ENCODE data around the gene MANSC4.
A peak's percentile ranks its signal among the peaks of the same experiment; 100 is the strongest.

Gene MANSC4

GRCh38 chr12:27797301-27798025, 17.4 kb upstream of the MANSC4 start:
- DNase-seq = no peak

DNA sequence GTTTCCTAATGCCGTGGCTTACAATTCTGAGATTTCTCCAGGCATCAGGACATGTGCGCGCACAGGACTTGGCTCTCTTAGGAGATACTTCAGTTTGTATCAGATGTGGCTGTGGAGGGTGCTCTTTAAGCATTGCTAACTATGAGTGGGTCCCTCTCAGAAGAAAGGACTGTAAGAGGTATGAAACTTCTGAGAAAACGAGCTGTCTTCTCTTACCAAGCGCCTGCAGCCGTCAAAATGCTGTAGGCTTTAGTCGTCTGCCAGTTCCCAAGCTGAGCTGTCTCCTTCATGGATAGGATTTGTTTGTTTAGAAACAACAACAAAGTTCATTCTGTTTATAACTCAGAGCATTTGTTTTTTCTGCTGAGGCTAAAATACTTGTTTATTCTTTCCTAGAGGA, 16.1 kb upstream of the MANSC4 start:
- DNase-seq = no peak

DNA sequence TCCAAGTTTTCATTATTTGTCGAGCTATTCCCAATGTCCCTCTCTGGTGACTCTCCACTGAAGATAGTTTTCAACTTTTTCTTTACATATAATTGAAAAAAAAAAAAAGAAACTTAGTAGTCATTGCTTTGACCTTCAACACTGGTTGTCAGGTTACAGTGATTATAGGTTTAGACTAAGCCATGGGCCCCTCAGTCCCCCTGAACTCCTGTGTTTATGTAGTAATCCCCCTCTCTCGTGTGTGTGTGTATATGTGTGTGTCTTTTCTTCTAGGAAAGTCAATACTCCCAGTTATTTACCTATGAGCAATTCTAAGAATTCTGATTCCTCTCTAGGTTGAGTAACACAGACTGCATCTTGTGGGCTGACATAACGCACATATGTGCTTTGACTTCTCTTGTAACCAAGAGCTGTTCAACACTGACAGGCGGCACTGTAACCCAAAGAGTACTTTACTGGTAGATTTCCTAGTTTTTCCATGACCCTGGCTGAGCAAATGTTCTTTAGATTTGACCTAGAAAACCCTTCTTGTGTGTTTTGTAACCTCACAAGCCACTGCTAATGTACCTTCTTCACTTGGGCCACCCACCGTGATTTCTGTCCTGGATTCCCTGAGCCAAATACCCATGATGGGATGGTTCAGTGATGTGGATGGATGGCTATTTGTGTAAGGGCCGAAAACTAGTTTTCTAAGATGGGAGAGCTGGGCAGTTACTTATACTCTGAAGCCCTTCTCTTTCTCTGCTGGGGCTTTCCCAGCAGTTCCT, 15.0 kb upstream of the MANSC4 start:
- no peak for DNase-seq

DNA sequence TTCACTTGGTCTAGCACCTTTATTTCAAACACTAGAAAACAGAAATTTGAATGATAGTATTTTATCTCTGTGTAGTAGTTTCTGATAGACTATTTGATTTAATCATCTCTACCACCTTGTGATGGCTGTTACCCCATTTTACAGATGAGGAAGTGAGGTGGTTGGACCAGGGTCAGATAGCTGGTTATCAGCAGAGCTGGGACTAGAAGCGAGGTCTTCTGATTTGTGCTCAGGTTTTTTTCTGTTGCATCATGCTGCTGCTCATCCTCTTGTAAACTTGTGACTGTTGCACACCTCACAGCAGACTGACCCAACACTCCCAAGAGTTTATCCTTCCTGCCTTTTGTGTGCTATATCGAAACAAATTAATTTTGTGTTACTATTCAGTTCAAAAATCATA, 10.1 kb upstream of the MANSC4 start:
- DNase-seq = no peak

- DNase-seq = no peak
Observed at GRCh38 chr12:27787559-27787958, 7.5 kb upstream of the MANSC4 start.

DNA sequence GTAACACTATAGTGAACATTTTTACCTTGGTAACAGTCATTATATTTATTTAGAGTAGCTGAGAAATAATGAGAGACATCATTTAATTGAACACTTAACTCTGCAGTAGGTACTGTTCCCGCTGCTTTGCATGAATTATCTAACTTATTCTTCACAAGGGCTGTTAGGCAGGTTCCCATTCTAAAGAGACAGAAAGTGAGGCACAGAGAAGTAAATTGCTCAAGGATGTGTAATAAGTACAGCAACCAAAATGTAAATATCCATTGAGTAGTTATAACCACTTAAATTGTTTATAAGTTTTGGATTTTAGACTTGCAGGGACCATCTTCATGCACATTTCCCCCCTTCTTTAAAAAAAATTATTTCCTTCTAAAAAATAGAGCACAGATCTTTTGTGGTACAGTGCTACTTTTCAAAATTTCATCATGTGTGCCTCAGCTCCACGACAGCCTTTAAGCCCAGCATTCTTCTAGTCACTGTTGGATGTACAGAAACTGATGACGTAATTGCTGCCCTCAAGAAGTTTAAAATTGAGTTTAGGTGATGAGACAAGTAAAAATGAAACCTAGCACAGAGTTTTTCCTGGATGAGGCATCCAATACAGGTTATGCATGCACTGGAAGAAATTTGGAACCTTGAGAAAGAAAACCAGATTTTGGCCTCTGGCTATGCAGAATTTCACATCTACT, 6.0 kb upstream of the MANSC4 start:
- no peak for DNase-seq

GRCh38 chr12:27782481-27782880, 2.4 kb upstream of the MANSC4 start:
- no peak for DNase-seq

GRCh38 chr12:27781680-27782079, 1.6 kb upstream of the MANSC4 start:
- DNase-seq = no peak

DNA sequence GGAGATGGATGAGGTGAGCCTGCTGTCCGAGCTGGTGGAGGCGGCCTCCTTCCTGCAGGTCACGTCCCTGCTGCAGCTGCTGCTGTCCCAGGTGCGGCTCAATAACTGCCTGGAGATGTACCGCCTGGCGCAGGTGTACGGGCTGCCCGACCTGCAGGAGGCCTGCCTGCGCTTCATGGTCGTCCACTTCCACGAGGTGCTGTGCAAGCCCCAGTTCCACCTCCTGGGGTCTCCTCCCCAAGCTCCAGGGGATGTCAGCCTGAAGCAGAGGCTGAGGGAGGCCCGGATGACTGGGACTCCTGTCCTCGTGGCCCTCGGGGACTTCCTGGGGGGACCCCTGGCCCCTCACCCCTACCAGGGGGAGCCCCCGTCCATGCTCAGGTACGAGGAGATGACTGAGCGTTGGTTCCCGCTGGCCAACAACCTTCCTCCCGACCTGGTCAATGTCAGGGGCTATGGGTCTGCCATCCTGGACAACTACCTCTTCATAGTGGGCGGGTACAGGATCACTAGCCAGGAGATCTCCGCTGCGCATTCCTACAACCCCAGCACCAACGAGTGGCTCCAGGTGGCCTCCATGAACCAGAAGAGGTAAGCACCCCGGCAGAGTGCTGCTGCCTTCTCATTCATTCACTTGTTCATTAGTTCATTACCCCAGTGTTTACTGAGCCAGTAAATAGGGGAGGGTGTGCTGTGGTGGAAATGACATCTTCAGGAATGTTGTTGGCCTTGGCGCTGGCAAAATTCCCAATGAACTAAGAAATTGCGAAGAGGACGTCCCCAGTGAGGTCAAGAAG, 774 bp upstream of the MANSC4 start:
- peak in 1 of 2 donors; percentile 28 for DNase-seq

GRCh38 chr12:27779416-27779919, 568 bp downstream of the MANSC4 start:
- DNase-seq = peak; percentile 12 to 17

GRCh38 chr12:27778206-27778605, 1.8 kb downstream of the MANSC4 start:
- DNase-seq = no peak

GRCh38 chr12:27777141-27777540, 2.9 kb downstream of the MANSC4 start:
- DNase-seq = no peak

DNA sequence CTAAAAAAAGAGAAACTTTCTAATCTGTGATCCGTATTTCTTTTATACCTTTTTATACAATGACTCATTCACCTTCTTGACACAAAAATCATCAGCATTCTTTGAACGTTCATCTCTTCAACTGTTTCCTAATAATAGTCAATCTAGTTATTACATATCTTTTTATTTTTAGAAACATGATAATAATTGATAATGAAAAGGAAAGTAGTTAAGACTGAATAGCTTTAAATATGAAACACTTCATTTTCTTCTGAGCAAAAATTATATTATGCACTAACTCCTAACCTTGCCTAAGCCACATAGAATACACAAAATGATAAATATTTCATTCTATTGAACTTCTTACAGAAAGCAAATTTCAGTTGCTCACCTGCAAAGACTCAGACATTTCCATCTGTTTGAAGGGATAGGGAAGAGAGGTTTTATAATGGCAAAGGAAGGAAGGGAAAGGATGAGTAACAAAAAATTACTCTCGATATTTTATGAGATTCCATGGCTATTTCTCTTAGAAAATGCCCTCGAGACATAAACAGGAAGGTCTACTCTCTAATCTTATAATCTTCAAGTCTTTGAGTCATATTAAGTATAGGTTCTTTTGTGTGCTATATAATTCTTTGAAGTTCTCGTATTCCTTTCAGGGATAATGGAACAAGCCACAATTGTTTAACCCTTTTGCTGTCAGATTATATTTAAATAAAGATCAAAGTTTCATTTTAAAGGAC, 7.5 kb downstream of the MANSC4 start:
- no peak for DNase-seq

GRCh38 chr12:27771481-27772327, 8.3 kb downstream of the MANSC4 start:
- DNase-seq = no peak

- no peak for DNase-seq
Observed at GRCh38 chr12:27769142-27769673, 10.8 kb downstream of the MANSC4 start.

DNA sequence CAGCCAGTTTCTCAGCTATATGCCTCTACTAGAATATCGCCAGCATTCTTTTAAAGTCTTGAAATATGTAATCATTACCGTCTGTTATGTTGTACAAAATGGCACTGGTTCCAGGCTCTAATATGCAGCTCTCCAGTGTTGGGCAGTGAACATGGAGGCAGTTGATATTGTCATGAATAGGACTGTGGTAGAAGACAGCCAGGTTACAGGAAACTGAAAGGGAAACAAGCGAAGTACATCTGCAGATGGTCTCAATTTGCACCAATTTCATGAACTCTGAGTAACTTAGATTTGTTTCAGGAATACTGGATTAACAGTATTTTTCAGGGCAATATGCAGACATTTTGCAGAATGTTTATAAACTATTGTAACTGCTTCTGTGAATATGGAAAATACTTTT, 13.4 kb downstream of the MANSC4 start:
- no peak for DNase-seq

DNA sequence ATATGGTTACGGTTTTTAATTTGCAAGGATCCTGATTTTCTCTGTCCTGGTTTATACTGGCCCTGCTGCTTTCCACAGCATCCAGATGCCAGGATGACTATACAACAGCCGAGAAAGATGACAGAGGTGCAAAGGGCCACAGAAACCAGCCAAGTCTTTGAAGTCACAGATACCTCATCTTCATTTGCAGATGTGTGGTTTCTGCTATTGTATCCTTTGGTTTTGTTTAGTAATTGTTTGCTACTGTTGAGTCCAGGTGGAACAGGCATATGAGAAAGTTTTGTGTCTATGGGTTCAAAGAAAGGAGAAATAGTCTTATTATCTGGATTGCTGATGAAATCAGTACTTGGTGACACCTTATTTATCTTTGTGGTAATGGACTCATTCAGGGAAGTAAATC, 17.3 kb downstream of the MANSC4 start:
- DNase-seq = no peak

DNA sequence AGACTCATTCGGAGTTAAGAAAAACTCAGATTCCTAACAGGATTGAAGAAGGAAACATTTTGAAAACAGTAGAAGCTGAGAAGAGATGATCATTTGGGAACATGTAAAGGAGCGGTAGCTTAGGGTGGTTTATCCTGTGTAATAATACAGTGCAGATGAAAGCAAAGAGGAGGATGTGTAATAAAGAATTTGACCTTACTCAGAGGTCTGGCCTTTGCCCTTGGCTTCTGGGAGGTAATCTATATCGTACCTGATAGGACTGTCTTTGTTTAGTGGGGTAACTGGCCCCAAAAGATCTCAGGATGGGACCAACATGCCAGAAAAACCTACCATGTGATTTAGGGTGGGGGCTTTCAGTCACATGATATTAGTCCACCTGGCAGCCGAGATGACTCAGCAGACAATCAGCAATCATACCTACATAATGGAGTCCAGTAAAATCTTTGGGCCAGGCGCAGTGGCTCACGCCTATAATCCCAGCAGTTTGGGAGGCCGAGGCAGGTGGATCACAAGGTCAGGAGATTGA, 23.3 kb downstream of the MANSC4 start:
- DNase-seq = no peak

DNA sequence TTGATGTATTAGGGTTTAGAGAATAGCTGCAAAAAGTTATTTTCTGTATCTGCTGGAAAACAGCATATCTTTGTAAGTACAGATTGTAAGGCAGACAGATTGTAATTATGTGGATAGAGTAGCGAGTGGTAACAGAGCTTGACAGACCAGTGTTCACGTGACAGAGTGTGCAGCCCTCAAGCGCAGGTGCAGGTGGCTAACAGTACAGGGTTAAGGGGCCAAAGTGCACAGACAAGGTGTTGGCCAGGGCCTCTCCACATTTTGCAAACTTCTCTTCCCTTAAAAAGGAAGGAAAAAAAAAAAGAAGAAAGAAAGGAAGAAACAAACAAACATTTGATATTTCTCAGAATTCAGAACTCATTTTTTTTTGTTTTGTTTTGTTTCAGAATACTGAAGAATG, 25.2 kb downstream of the MANSC4 start:
- no peak for DNase-seq

- DNase-seq = no peak
Observed at GRCh38 chr12:27751386-27752047, 28.5 kb downstream of the MANSC4 start.
